ENCODE data around the gene PTPRM.

Gene PTPRM

DNA sequence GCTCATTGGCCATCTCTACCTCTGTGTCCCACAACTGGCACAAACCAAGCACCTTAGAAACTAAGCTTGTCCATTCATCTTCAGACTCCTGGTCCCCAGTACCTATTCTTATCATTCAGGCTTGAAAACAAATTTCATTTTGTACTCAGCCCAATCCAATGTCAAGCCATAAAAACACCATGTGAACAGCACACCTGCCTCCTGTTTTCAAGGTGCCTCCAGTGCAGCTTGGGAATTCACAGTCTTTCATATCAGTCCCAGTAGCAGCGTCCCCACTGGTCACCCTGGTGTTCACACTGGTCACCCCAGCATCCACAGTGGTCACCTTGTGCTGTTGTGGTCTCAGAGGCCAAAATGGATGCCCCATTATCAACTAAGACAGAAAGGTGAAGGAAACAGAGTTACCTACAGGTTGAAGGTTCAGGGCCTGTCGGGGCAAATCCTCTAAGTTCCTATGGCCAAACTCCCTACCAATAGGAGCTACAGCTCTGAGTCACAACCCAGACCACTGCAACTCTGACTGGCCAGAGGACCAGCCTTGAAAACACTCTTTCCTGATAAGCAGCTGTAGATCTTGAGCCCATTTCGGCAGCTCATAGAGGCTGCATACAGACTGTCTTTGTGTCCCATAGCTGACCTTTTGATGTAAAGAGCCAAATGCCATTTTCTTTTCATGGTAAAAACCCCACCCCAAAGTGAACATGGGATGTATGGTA, 782.6 kb downstream of the PTPRM start:
- ChIA-PET CTCF (interaction anchor here (1.8 kb wide), 1 partner anchor 10 kb away, joined by 5 read pairs; no protein-coding TSS in a partner anchor), POLR2A (no interaction called here)
- H3K9me3 ChIP-seq (ENCODE audit: control insufficient read depth, insufficient read depth, low read depth, low read length), result no peaks in the 10 kb centered on the region

DNA sequence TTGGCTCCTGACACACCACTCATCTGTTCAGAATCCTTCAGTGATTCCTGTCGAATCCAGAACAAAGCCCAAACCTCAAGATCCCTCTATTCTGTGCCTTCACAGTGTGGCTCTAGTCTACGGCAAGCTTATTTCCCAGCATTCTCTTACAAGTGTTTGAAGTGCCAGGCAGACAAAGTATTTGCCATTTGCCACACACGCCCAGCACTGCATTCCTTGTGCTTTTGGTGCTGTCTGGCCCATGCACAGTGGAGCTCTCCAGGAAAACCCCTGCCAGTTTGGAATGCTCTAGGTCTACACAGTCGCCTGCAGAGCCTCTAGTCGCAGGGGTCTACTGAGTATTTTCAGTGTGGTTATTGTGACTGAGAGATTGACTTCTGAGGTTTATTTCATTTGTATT, 783.5 kb downstream of the PTPRM start:
- H3K4me1 ChIP-seq (ENCODE audit: control insufficient read depth, insufficient read depth, low read length), result no peaks in the 10 kb centered on the region
- no peak overlapping the region for H3K27ac ChIP-seq (ENCODE audit: extremely low read depth, low read depth, low read length)
- ChIA-PET CTCF (interaction anchor here (1.8 kb wide), 1 partner anchor 9 kb away, joined by 5 read pairs; no protein-coding TSS in a partner anchor), POLR2A (no interaction called here)
- no peak for TF ChIP-seq ZNF776 (tag by site-specific recombination; IDR thresholded peaks at IDR 0.05; ENCODE audit: borderline replicate concordance)
- no peak overlapping the region for H3K4me3 ChIP-seq (ENCODE audit: low read depth, low read length)
- no peaks in the 10 kb centered on the region for H3K36me3 ChIP-seq (ENCODE audit: control insufficient read depth in 2 of 2, insufficient read depth in 1 of 2, low read length in 2 of 2)
- no peaks in the 10 kb centered on the region for H3K9me3 ChIP-seq (ENCODE audit: control insufficient read depth, insufficient read depth, low read depth, low read length)

More for the DNA sequence above, 782.6 kb downstream of the PTPRM start:
- no peak for TF ChIP-seq MZF1 (tag by site-specific recombination; IDR thresholded peaks at IDR 0.05; ENCODE audit: borderline replicate concordance)
- TF ChIP-seq TCF7L2 (IDR thresholded peaks at IDR 0.05; ENCODE audit: borderline replicate concordance, low read depth, low read length), result no peak
- no peak for TF ChIP-seq ZBTB17 (tag by site-specific recombination; IDR thresholded peaks at IDR 0.05)
- TF ChIP-seq ZNF248 (tag by site-specific recombination; IDR thresholded peaks at IDR 0.05), result no peak
- no peak for TF ChIP-seq ZNF112 (tag by site-specific recombination; IDR thresholded peaks at IDR 0.05)
- TF ChIP-seq SALL2 (tag by site-specific recombination; IDR thresholded peaks at IDR 0.05; ENCODE audit: borderline replicate concordance), result no peak
- TF ChIP-seq KLF7 (tag by site-specific recombination; IDR thresholded peaks at IDR 0.05; ENCODE audit: borderline replicate concordance), result no peak
- no peak for TF ChIP-seq KLF9 (tag by site-specific recombination; IDR thresholded peaks at IDR 0.05; ENCODE audit: low read depth)
- no peak for TF ChIP-seq ZSCAN5A (tag by site-specific recombination; IDR thresholded peaks at IDR 0.05)
- no peak overlapping the region for H3K4me3 ChIP-seq (ENCODE audit: low read depth, low read length)
- no peak overlapping the region for H3K27ac ChIP-seq (ENCODE audit: extremely low read depth, low read depth, low read length)
- H3K4me1 ChIP-seq (ENCODE audit: control insufficient read depth, insufficient read depth, low read length), result no peaks in the 10 kb centered on the region
- H3K36me3 ChIP-seq (ENCODE audit: control insufficient read depth in 2 of 2, insufficient read depth in 1 of 2, low read length in 2 of 2), result no peaks in the 10 kb centered on the region

- CTCF ChIA-PET, result interaction anchor here (1.8 kb wide), 1 partner anchor 9 kb away, joined by 5 read pairs; no protein-coding TSS in a partner anchor
- TF ChIP-seq ZBTB21 (tag by site-specific recombination; IDR thresholded peaks at IDR 0.05) (no peak), ZNF561 (tag by site-specific recombination; IDR thresholded peaks at IDR 0.05; ENCODE audit: borderline replicate concordance) (no peak), ZNF133 (tag by site-specific recombination; IDR thresholded peaks at IDR 0.05) (no peak), GLIS2 (tag by site-specific recombination; IDR thresholded peaks at IDR 0.05) (no peak)
- H3K27ac ChIP-seq (ENCODE audit: extremely low read depth, low read depth, low read length), result no peak overlapping the region
- H3K4me3 ChIP-seq (ENCODE audit: low read depth, low read length), result no peak overlapping the region
- H3K4me1 ChIP-seq (ENCODE audit: control insufficient read depth, insufficient read depth, low read length), result no peaks in the 10 kb centered on the region
- H3K36me3 ChIP-seq (ENCODE audit: control insufficient read depth in 2 of 2, insufficient read depth in 1 of 2, low read length in 2 of 2), result no peaks in the 10 kb centered on the region
- POLR2A ChIA-PET, result no interaction called here
- H3K9me3 ChIP-seq (ENCODE audit: control insufficient read depth, insufficient read depth, low read depth, low read length), result no peaks in the 10 kb centered on the region
These were observed 784.0 kb downstream of the PTPRM start for GRCh38 chr18:8351161-8351560.

- ChIA-PET POLR2A (no interaction called here), CTCF (no interaction called here)
- no peaks in the 10 kb centered on the region for H3K4me1 ChIP-seq (ENCODE audit: control insufficient read depth, insufficient read depth, low read length)
- H3K36me3 ChIP-seq (ENCODE audit: control insufficient read depth in 2 of 2, insufficient read depth in 1 of 2, low read length in 2 of 2), result no peaks in the 10 kb centered on the region
- no peak overlapping the region for H3K27ac ChIP-seq (ENCODE audit: extremely low read depth, low read depth, low read length)
- H3K4me3 ChIP-seq (ENCODE audit: low read depth, low read length), result no peak overlapping the region
- no peaks in the 10 kb centered on the region for H3K9me3 ChIP-seq (ENCODE audit: control insufficient read depth, insufficient read depth, low read depth, low read length)
- no peak for TF ChIP-seq ZNF677 (tag by site-specific recombination; IDR thresholded peaks at IDR 0.05)
- TF ChIP-seq, protein P1, sequence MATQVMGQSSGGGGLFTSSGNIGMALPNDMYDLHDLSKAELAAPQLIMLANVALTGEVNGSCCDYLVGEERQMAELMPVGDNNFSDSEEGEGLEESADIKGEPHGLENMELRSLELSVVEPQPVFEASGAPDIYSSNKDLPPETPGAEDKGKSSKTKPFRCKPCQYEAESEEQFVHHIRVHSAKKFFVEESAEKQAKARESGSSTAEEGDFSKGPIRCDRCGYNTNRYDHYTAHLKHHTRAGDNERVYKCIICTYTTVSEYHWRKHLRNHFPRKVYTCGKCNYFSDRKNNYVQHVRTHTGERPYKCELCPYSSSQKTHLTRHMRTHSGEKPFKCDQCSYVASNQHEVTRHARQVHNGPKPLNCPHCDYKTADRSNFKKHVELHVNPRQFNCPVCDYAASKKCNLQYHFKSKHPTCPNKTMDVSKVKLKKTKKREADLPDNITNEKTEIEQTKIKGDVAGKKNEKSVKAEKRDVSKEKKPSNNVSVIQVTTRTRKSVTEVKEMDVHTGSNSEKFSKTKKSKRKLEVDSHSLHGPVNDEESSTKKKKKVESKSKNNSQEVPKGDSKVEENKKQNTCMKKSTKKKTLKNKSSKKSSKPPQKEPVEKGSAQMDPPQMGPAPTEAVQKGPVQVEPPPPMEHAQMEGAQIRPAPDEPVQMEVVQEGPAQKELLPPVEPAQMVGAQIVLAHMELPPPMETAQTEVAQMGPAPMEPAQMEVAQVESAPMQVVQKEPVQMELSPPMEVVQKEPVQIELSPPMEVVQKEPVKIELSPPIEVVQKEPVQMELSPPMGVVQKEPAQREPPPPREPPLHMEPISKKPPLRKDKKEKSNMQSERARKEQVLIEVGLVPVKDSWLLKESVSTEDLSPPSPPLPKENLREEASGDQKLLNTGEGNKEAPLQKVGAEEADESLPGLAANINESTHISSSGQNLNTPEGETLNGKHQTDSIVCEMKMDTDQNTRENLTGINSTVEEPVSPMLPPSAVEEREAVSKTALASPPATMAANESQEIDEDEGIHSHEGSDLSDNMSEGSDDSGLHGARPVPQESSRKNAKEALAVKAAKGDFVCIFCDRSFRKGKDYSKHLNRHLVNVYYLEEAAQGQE (tag by site-specific recombination; IDR thresholded peaks at IDR 0.05), result no peak
- TF ChIP-seq ZFP69B (tag by site-specific recombination; IDR thresholded peaks at IDR 0.05), result no peak
- no peak for TF ChIP-seq ZNF449 (tag by site-specific recombination; IDR thresholded peaks at IDR 0.05)
- no peak for TF ChIP-seq HOXA7 (CRISPR knock-in tag; IDR thresholded peaks at IDR 0.05; ENCODE audit: borderline replicate concordance)
These were observed 787.2 kb downstream of the PTPRM start for GRCh38 chr18:8354304-8354703.

Data from HEK293 (cell line).